Liver (tissue), 9 donors: ENCODE measurements around the gene CDH13. TPM values are rescaled to one million over a fixed set of nuclear protein-coding genes. Genes with fewer than 3 reads are reported as not detected.

Experiments used
- DNase-seq: peaks from one replicate; pipeline ENCODE4 v3.0.0-alpha.2; 2017; ENCODE audit warnings: low spot score
- H3K27ac ChIP-seq, 2 donors: one replicate each; pipeline ENCODE4 v1.7.0; 2013; ENCODE audit warnings: inconsistent platforms in 2 of 2, low read length in 2 of 2, control low read depth in 1 of 2, low read depth in 1 of 2, mild to moderate bottlenecking in 1 of 2
- H3K27me3 ChIP-seq, 4 donors: one replicate each; pipeline versions ENCODE4 v1.6.1 to v1.7.0; 2013; ENCODE audit warnings: low read length in 3 of 4, inconsistent platforms in 1 of 4, mild to moderate bottlenecking in 1 of 4, moderate library complexity in 1 of 4; ENCODE audit not compliant: control insufficient read depth in 4 of 4, insufficient read depth in 4 of 4
- H3K36me3 ChIP-seq, 4 donors: one replicate each; pipeline versions ENCODE4 v1.6.1 to v1.7.0; 2013; ENCODE audit warnings: low read length in 3 of 4, mild to moderate bottlenecking in 3 of 4, low read depth in 1 of 4, moderate library complexity in 1 of 4; ENCODE audit not compliant: control insufficient read depth in 4 of 4, insufficient read depth in 3 of 4
- H3K4me1 ChIP-seq, 4 donors: one replicate each; pipeline versions ENCODE4 v1.6.1 to v1.7.0; 2013; ENCODE audit warnings: low read length in 3 of 4, mild to moderate bottlenecking in 3 of 4, moderate library complexity in 1 of 4; ENCODE audit not compliant: control insufficient read depth in 4 of 4, insufficient read depth in 4 of 4
- H3K4me3 ChIP-seq, 3 donors: one replicate each; pipeline versions ENCODE4 v1.6.1 to v1.7.0; 2013; ENCODE audit warnings: low read length in 3 of 3, control low read depth in 1 of 3, low read depth in 1 of 3, mild to moderate bottlenecking in 1 of 3
- H3K9ac ChIP-seq, 2 donors: one replicate each; pipeline ENCODE4 v1.7.0; 2013; ENCODE audit warnings: low read length in 2 of 2, mild to moderate bottlenecking in 2 of 2, moderate library complexity in 2 of 2, control low read depth in 1 of 2, low read depth in 1 of 2
- H3K9me3 ChIP-seq, 4 donors: one replicate each; pipeline versions ENCODE4 v1.6.1 to v1.7.0; 2013; ENCODE audit warnings: low read length in 3 of 4; ENCODE audit not compliant: control insufficient read depth in 4 of 4
- ATF3 ChIP-seq: IDR thresholded peaks from 2 replicates; pipeline ENCODE4 v1.6.1; 2016; ENCODE audit warnings: antibody characterized with exemption
- CTCF ChIP-seq: fragments of 150-350 bp; IDR thresholded peaks from 2 replicates; pipeline ENCODE4 v1.5.1; 2017; ENCODE audit warnings: improper control_type of control experiment, low read depth, low read length; ENCODE audit not compliant: missing input control
- EGR1 ChIP-seq, 2 donors: IDR thresholded peaks; 2 replicates each; pipeline ENCODE4 v1.6.1; 2016 to 2018; ENCODE audit warnings: antibody characterized with exemption in 2 of 2, low read depth in 2 of 2
- FOXA1 ChIP-seq: IDR thresholded peaks from 2 replicates; pipeline ENCODE4 v1.6.1; 2016; ENCODE audit warnings: antibody characterized with exemption
- FOXA2 ChIP-seq: IDR thresholded peaks from 2 replicates; pipeline ENCODE4 v1.6.1; 2016; ENCODE audit warnings: antibody characterized with exemption
- GABPA ChIP-seq, 2 donors: IDR thresholded peaks in 1 of 2; conservative IDR thresholded peaks in 1 of 2; 2 replicates each; pipeline ENCODE4 v1.6.1; 2016; ENCODE audit warnings: antibody characterized with exemption in 2 of 2, mild to moderate bottlenecking in 1 of 2, moderate library complexity in 1 of 2
- HNF4A ChIP-seq, 2 donors: conservative IDR thresholded peaks; 2 replicates each; pipeline ENCODE4 v1.6.1; 2016; ENCODE audit warnings: antibody characterized with exemption in 2 of 2, mild to moderate bottlenecking in 2 of 2
- HNF4G ChIP-seq: IDR thresholded peaks from 2 replicates; pipeline ENCODE4 v1.6.1; 2016; ENCODE audit warnings: antibody characterized with exemption
- JUND ChIP-seq, 2 donors: IDR thresholded peaks; 2 replicates each; pipeline ENCODE4 v1.6.1; 2016; ENCODE audit warnings: antibody characterized with exemption in 2 of 2
- MAX ChIP-seq: IDR thresholded peaks from 2 replicates; pipeline ENCODE4 v1.6.1; 2016; ENCODE audit warnings: antibody characterized with exemption
- NR2F2 ChIP-seq: IDR thresholded peaks from 2 replicates; pipeline ENCODE4 v1.6.1; 2016; ENCODE audit warnings: antibody characterized with exemption
- RAD21 ChIP-seq, 2 donors: IDR thresholded peaks; 2 replicates each; pipeline ENCODE4 v1.6.1; 2016; ENCODE audit warnings: antibody characterized with exemption in 2 of 2, mild to moderate bottlenecking in 2 of 2
- REST ChIP-seq: IDR thresholded peaks from 2 replicates; pipeline ENCODE4 v1.6.1; 2016; ENCODE audit warnings: antibody characterized with exemption, mild to moderate bottlenecking
- RXRA ChIP-seq, 2 donors: IDR thresholded peaks; 2 replicates each; pipeline ENCODE4 v1.6.1; 2017 to 2018; ENCODE audit warnings: antibody characterized with exemption in 2 of 2, mild to moderate bottlenecking in 1 of 2
- SP1 ChIP-seq: IDR thresholded peaks from 2 replicates; pipeline ENCODE4 v1.6.1; 2018; ENCODE audit warnings: antibody characterized with exemption, mild to moderate bottlenecking
- TAF1 ChIP-seq: conservative IDR thresholded peaks from 2 replicates; pipeline ENCODE4 v1.6.1; 2016; ENCODE audit warnings: antibody characterized with exemption, mild to moderate bottlenecking
- YY1 ChIP-seq: IDR thresholded peaks from 2 replicates; pipeline ENCODE4 v1.6.1; 2016; ENCODE audit warnings: antibody characterized with exemption, mild to moderate bottlenecking
- ZBTB33 ChIP-seq: IDR thresholded peaks from 2 replicates; pipeline ENCODE4 v1.6.1; 2016; ENCODE audit warnings: antibody characterized with exemption
- WGBS: extraction: QIAGEN DNeasy Blood & Tissue Kit; methylation state at CpG from one replicate; pipeline ENCODE4 v1.1.7; 2013; 5-methylcytosine and 5-hydroxymethylcytosine counted together
- polyA plus RNA-seq, 2 donors: library from polyadenylated mRNA; stranded (reverse) in 1 of 2; unstranded in 1 of 2; fragments of 200-250 nt in 1 of 2; fragments of >200 nt in 1 of 2; fragmentation: Nextera tagmentation in 1 of 2; extraction: Ambion mirVana in 1 of 2; gene quantifications; one replicate each; pipeline versions ENCODE4 v1.2.1 to v1.2.3, GENCODE V29; 2013 to 2015
- total RNA-seq, 2 donors: library from RNA; depleted of rRNA; stranded (reverse); fragments of >200 nt; gene quantifications; one replicate each; pipeline ENCODE4 v1.2.3, GENCODE V29; 2014
- donor health status: healthy.
- donor health status: healthy.
- donor health status: healthy.
- donor health status: healthy.
- donor health status: healthy.

CDH13 gene
- total and polyA plus RNA-seq, 4 donors, result 0.21 to 1.5 (median 0.58) TPM

GRCh38 chr16:83143788-83144187, 517.0 kb downstream of the CDH13 start:
- Histone ChIP-seq H3K9me3 (no peaks in the 10 kb centered on the region), H3K27me3 (peaks cover 0 to 2% (median 0%) of the 10 kb centered on the region in 4 donors), H3K4me3 (no peak overlapping the region), H3K9ac (no peak overlapping the region), H3K4me1 (no peaks in the 10 kb centered on the region), H3K27ac (no peak overlapping the region), H3K36me3 (no peaks in the 10 kb centered on the region)
- 24% methylated on average over 8 of the region's 8 CpGs for whole genome bisulfite sequencing
- TF ChIP-seq SP1, result no peak
- no peak for TF ChIP-seq NR2F2
- TF ChIP-seq GABPA (IDR thresholded peaks at IDR 0.05 in 1 of 2, conservative IDR thresholded peaks at IDR 0.05 in 1 of 2), result no peak
- DNase-seq, result no peak

GRCh38 chr16:83145297-83145696, 518.5 kb downstream of the CDH13 start:
- H3K4me3 ChIP-seq, result no peak overlapping the region

More at GRCh38 chr16:83145297-83145696, 518.5 kb downstream of the CDH13 start:
- 82% methylated on average over 5 of the region's 5 CpGs for WGBS
- H3K9me3 ChIP-seq, result no peaks in the 10 kb centered on the region
- H3K27ac ChIP-seq, result no peak overlapping the region
- no peak overlapping the region for H3K9ac ChIP-seq
- H3K4me1 ChIP-seq, result no peaks in the 10 kb centered on the region
- no peaks in the 10 kb centered on the region for H3K36me3 ChIP-seq
- DNase-seq, result no peak
- no peak for TF ChIP-seq HNF4A (conservative IDR thresholded peaks at IDR 0.05)
- TF ChIP-seq EGR1 (IDR thresholded peaks at IDR 0.05; ENCODE audit: low read depth in 2 of 2), result no peak
- TF ChIP-seq HNF4G, result no peak
- no peak for TF ChIP-seq GABPA (IDR thresholded peaks at IDR 0.05 in 1 of 2, conservative IDR thresholded peaks at IDR 0.05 in 1 of 2)
- no peak for TF ChIP-seq FOXA1
- no peak for TF ChIP-seq MAX
- no peak for TF ChIP-seq FOXA2
- TF ChIP-seq RAD21 (IDR thresholded peaks at IDR 0.05), result no peak
- no peak for TF ChIP-seq JUND (IDR thresholded peaks at IDR 0.05)
- TF ChIP-seq SP1, result no peak
- TF ChIP-seq YY1, result no peak
- no peak for TF ChIP-seq ZBTB33
- TF ChIP-seq TAF1, result no peak
- no peak for TF ChIP-seq NR2F2
- TF ChIP-seq CTCF, result no peak
- TF ChIP-seq RXRA (IDR thresholded peaks at IDR 0.05), result no peak
- TF ChIP-seq REST, result no peak
- no peak for TF ChIP-seq ATF3
- H3K27me3 ChIP-seq, result peaks cover 0 to 2% (median 0%) of the 10 kb centered on the region in 4 donors
